HuH-7.5 (cell line): ENCODE measurements around the gene ABCA2.

Experiments
- DNase-seq: peaks from one replicate; pipeline ENCODE4 v3.0.0; 2011; ENCODE audit warnings: low spot score

ABCA2 gene

GRCh38 chr9:136978865-136979544 lies 49.0 kb downstream of the ABCA2 start:
- DNase-seq: no peak

- peak; percentile 86 for DNase-seq
Measured at GRCh38 chr9:136978073-136978864, 49.8 kb downstream of the ABCA2 start.

- no peak for DNase-seq
Measured at GRCh38 chr9:136977649-136978072, 50.4 kb downstream of the ABCA2 start.

- DNase-seq: no peak
Measured at GRCh38 chr9:136977223-136977622, 50.8 kb downstream of the ABCA2 start, which contains the start of gene PTGDS. PTGDS (plus strand) TSS chr9:136977504; CDS start chr9:136977579, 75 bp downstream.

- no peak for DNase-seq
Measured at GRCh38 chr9:136975644-136976043, 52.4 kb downstream of the ABCA2 start.

- DNase-seq: no peak
Measured at GRCh38 chr9:136974817-136975535, 53.1 kb downstream of the ABCA2 start.

- DNase-seq: no peak
Measured at GRCh38 chr9:136973618-136974617, 54.1 kb downstream of the ABCA2 start.

GRCh38 chr9:136972743-136973142 lies 55.3 kb downstream of the ABCA2 start:
- no peak for DNase-seq

GRCh38 chr9:136972335-136972734 lies 55.7 kb downstream of the ABCA2 start:
- no peak for DNase-seq

- DNase-seq: no peak
Measured at GRCh38 chr9:136971746-136972145, 56.3 kb downstream of the ABCA2 start.

GRCh38 chr9:136970361-136970760 lies 57.7 kb downstream of the ABCA2 start:
- no peak for DNase-seq

- no peak for DNase-seq
Measured at GRCh38 chr9:136969774-136970173, 58.3 kb downstream of the ABCA2 start.

- no peak for DNase-seq
Measured at GRCh38 chr9:136969150-136969549, 58.9 kb downstream of the ABCA2 start.

- DNase-seq: no peak
Measured at GRCh38 chr9:136968333-136969127, 59.5 kb downstream of the ABCA2 start.

- no peak for DNase-seq
Measured at GRCh38 chr9:136965771-136966484, 62.1 kb downstream of the ABCA2 start.

- DNase-seq: no peak
Measured at GRCh38 chr9:136964833-136965422, 63.1 kb downstream of the ABCA2 start.

- no peak for DNase-seq
Measured at GRCh38 chr9:136964171-136964689, 63.8 kb downstream of the ABCA2 start.

- no peak for DNase-seq
Measured at GRCh38 chr9:136963751-136964150, 64.3 kb downstream of the ABCA2 start.

GRCh38 chr9:136963341-136963740 lies 64.7 kb downstream of the ABCA2 start:
- no peak for DNase-seq
